Loucy (cell line): ENCODE data around the gene FHIT.

Experiments used
- CTCF ChIP-seq: fragments of 200-600 bp; sonication (generic); conservative IDR thresholded peaks from 2 replicates; pipeline ENCODE4 v1.5.1; 2014; ENCODE audit warnings: mild to moderate bottlenecking, antibody characterized with exemption, low read length
- EZH2phosphoT487 ChIP-seq: fragments of 200-600 bp; IDR thresholded peaks from 2 replicates; pipeline ENCODE4 v1.6.1; 2018; ENCODE audit warnings: antibody characterized with exemption, mild to moderate bottlenecking, moderate library complexity, borderline replicate concordance

GRCh38 chr3:61005591-61005990, 245.7 kb downstream of the FHIT start:
- no peak for TF ChIP-seq CTCF
- TF ChIP-seq EZH2phosphoT487 = no peak
